Naive thymus-derived CD4-positive, alpha-beta T cell (primary cell): ENCODE data around the gene SOHLH1. TPM values are rescaled to one million over a fixed set of nuclear protein-coding genes. Genes with fewer than 3 reads are reported as not detected.

Experiments
- ATAC-seq: fragments of 150-1000 bp; cut with Tn5 transposase; 2 replicates; pipeline ENCODE4 v1.10.0; 2021; ENCODE audit warnings: mild to moderate bottlenecking, moderate library complexity
- CTCF ChIA-PET: fragments of 350-600 bp; sonication (Branson Sonifier 250); formaldehyde crosslinking; loops from one replicate; lab custom pipeline; 2021; ENCODE audit warnings: antibody characterized with exemption; lab: Charles Lee
- POLR2A ChIA-PET: fragments of 350-600 bp; sonication (Branson Sonifier 250); formaldehyde crosslinking; loops from one replicate; lab custom pipeline; 2021; ENCODE audit warnings: antibody characterized with exemption, inconsistent platforms; lab: Charles Lee
- DNase-seq, 9 donors: peaks; one replicate each; pipeline versions ENCODE4 v3.0.0 to v3.0.0-alpha.2; 2020 to 2022; ENCODE audit warnings: mixed read lengths in 1 of 9
- H3K27ac ChIP-seq: one replicate; pipeline ENCODE4 v1.7.0; 2013; ENCODE audit warnings: mild to moderate bottlenecking, low read depth, low read length, moderate library complexity
- H3K27me3 ChIP-seq, 2 donors: one replicate each; pipeline ENCODE4 v1.7.0; 2013; ENCODE audit warnings: low read length in 2 of 2, mild to moderate bottlenecking in 2 of 2, moderate library complexity in 2 of 2; ENCODE audit not compliant: control insufficient read depth in 2 of 2, insufficient read depth in 2 of 2
- H3K36me3 ChIP-seq, 3 experiments: 1 replicate in 2 of 3; 2 replicates in 1 of 3; pipeline ENCODE4 v1.7.0; 2013; ENCODE audit warnings: low read length in 3 of 3, mild to moderate bottlenecking in 3 of 3, moderate library complexity in 1 of 3; ENCODE audit not compliant: insufficient read depth in 3 of 3, control insufficient read depth in 2 of 3
- H3K4me1 ChIP-seq, 2 donors: one replicate each; pipeline ENCODE4 v1.7.0; 2013; ENCODE audit warnings: low read length in 2 of 2, mild to moderate bottlenecking in 2 of 2, moderate library complexity in 1 of 2; ENCODE audit not compliant: control insufficient read depth in 2 of 2, insufficient read depth in 2 of 2
- H3K4me3 ChIP-seq: 2 replicates; pipeline ENCODE4 v1.7.0; 2013; ENCODE audit warnings: mild to moderate bottlenecking, low read length
- H3K9me3 ChIP-seq, 3 experiments: 1 replicate in 2 of 3; 2 replicates in 1 of 3; pipeline ENCODE4 v1.7.0; 2013; ENCODE audit warnings: low read length in 3 of 3; ENCODE audit not compliant: control insufficient read depth in 2 of 3
- H3K27ac Mint-ChIP-seq, 9 donors: one replicate each; pipeline ENCODE4 v1.8.0; 2020 to 2022; ENCODE audit warnings: mixed read lengths in 9 of 9, mild to moderate bottlenecking in 8 of 9, moderate library complexity in 5 of 9, inconsistent platforms in 2 of 9
- H3K27me3 Mint-ChIP-seq, 5 donors: one replicate each; pipeline ENCODE4 v1.8.0; 2021 to 2022; ENCODE audit warnings: mixed read lengths in 5 of 5, mild to moderate bottlenecking in 1 of 5
- H3K36me3 Mint-ChIP-seq, 5 donors: one replicate each; pipeline ENCODE4 v1.8.0; 2020 to 2022; ENCODE audit warnings: mixed read lengths in 5 of 5, mild to moderate bottlenecking in 3 of 5, inconsistent platforms in 1 of 5
- H3K4me1 Mint-ChIP-seq, 7 donors: one replicate each; pipeline ENCODE4 v1.8.0; 2020 to 2022; ENCODE audit warnings: mixed read lengths in 7 of 7, mild to moderate bottlenecking in 3 of 7, inconsistent platforms in 1 of 7
- H3K4me3 Mint-ChIP-seq, 10 donors: one replicate each; pipeline ENCODE4 v1.8.0; 2020 to 2022; ENCODE audit warnings: mild to moderate bottlenecking in 10 of 10, mixed read lengths in 10 of 10, moderate library complexity in 6 of 10, inconsistent platforms in 2 of 10
- H3K9me3 Mint-ChIP-seq, 11 donors: one replicate each; pipeline ENCODE4 v1.8.0; 2020 to 2022; ENCODE audit warnings: mixed read lengths in 11 of 11, mild to moderate bottlenecking in 4 of 11, inconsistent platforms in 1 of 11, moderate library complexity in 1 of 11
- intact Hi-C, 2 donors: fragments of 100-400 bp; cut with micrococcal nuclease; formaldehyde crosslinking; loops; one replicate each; pipeline ENCODE4 v1.15.1; 2023
- polyA plus RNA-seq, 2 donors: library from polyadenylated mRNA; unstranded; fragments of 300-500 nt; fragmentation: Illumina TruSeq; gene quantifications; one replicate each; pipeline ENCODE4 v1.2.3, GENCODE V29; 2021
- total RNA-seq, 6 experiments: library from RNA in 5 of 6; stranded (reverse) in 5 of 6; gene quantifications; 1 replicate in 5 of 6; 2 replicates in 1 of 6; pipeline ENCODE4 v1.2.3 and lab custom pipeline; 2021 to 2026

Gene SOHLH1
- total and polyA plus RNA-seq, 7 experiments from 2014 or later = not detected

- Mint-ChIP-seq H3K36me3 (no peaks in the 10 kb centered on the region), H3K4me1 (peaks cover 0 to 6% (median 4%) of the 10 kb centered on the region in 7 donors), H3K27ac (no peak overlapping the region), H3K27me3 (peaks cover 17 to 36% (median 22%) of the 10 kb centered on the region in 5 donors), H3K9me3 (no peaks in the 10 kb centered on the region), H3K4me3 (no peak overlapping the region)
- Histone ChIP-seq H3K9me3 (no peaks in the 10 kb centered on the region), H3K27ac (no peak overlapping the region), H3K36me3 (no peaks in the 10 kb centered on the region), H3K4me3 (no peak overlapping the region), H3K27me3 (no peaks in the 10 kb centered on the region), H3K4me1 (no peaks in the 10 kb centered on the region)
- ATAC-seq (no peak), DNase-seq (no peak)
- POLR2A ChIA-PET = no interaction called here
- intact Hi-C loops = no loop called here
- CTCF ChIA-PET = no interaction called here
Observed at GRCh38 chr9:135718616-135719015, 19.3 kb upstream of the SOHLH1 start.

GRCh38 chr9:135717410-135717809, 18.1 kb upstream of the SOHLH1 start:
- ChIA-PET CTCF (no interaction called here), POLR2A (no interaction called here)
- Histone ChIP-seq H3K27me3 (no peaks in the 10 kb centered on the region), H3K27ac (no peak overlapping the region), H3K36me3 (no peaks in the 10 kb centered on the region), H3K4me3 (no peak overlapping the region), H3K4me1 (no peaks in the 10 kb centered on the region), H3K9me3 (no peaks in the 10 kb centered on the region)
- intact Hi-C loops = no loop called here
- no peaks in the 10 kb centered on the region for H3K36me3 Mint-ChIP-seq
- DNase-seq = no peak
- no peak for ATAC-seq
- no peak overlapping the region for H3K4me3 Mint-ChIP-seq
- peaks cover 17 to 37% (median 23%) of the 10 kb centered on the region in 5 donors for H3K27me3 Mint-ChIP-seq
- H3K27ac Mint-ChIP-seq = no peak overlapping the region
- H3K9me3 Mint-ChIP-seq = no peaks in the 10 kb centered on the region
- H3K4me1 Mint-ChIP-seq = peaks cover 0 to 6% (median 4%) of the 10 kb centered on the region in 7 donors

DNA sequence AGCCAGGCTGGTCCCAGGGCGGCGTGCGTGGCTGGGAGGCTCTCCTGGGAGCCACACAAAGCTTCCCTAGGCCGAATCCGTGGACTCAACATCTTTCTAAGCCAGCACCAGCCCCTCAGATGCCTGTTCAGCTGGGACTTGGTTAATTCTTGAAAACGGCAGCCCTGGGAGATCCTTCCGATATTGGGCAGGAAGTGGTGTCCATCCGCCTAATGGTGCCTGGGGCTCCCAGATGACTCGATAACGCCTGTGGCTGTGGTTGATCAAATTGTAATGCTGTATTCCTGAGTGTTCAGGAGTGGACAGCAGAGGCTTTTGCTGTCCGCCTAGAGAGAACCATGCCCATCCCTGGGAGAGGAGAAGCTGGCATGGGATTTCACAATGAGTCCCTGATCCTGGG, 16.8 kb upstream of the SOHLH1 start:
- CTCF ChIA-PET = no interaction called here
- H3K27ac ChIP-seq = no peak overlapping the region
- no peaks in the 10 kb centered on the region for H3K27me3 ChIP-seq
- DNase-seq (no peak), ATAC-seq (no peak)
- H3K4me1 ChIP-seq = no peaks in the 10 kb centered on the region
- POLR2A ChIA-PET = no interaction called here
- no peaks in the 10 kb centered on the region for H3K36me3 ChIP-seq
- peaks cover 0 to 6% (median 4%) of the 10 kb centered on the region in 7 donors for H3K4me1 Mint-ChIP-seq
- no peak overlapping the region for H3K4me3 ChIP-seq
- H3K27ac Mint-ChIP-seq = no peak overlapping the region
- intact Hi-C loops = no loop called here
- H3K36me3 Mint-ChIP-seq = no peaks in the 10 kb centered on the region
- no peak overlapping the region for H3K4me3 Mint-ChIP-seq
- H3K27me3 Mint-ChIP-seq = peaks cover 17 to 44% (median 29%) of the 10 kb centered on the region in 5 donors
- H3K9me3 Mint-ChIP-seq = no peaks in the 10 kb centered on the region
- H3K9me3 ChIP-seq = no peaks in the 10 kb centered on the region

- H3K9me3 Mint-ChIP-seq = no peaks in the 10 kb centered on the region
- Histone ChIP-seq H3K4me3 (no peak overlapping the region), H3K27me3 (no peaks in the 10 kb centered on the region), H3K4me1 (no peaks in the 10 kb centered on the region), H3K9me3 (no peaks in the 10 kb centered on the region), H3K36me3 (no peaks in the 10 kb centered on the region), H3K27ac (no peak overlapping the region)
- intact Hi-C loops = no loop called here
- CTCF ChIA-PET = no interaction called here
- ATAC-seq (no peak), DNase-seq (no peak)
- H3K36me3 Mint-ChIP-seq = no peaks in the 10 kb centered on the region
- POLR2A ChIA-PET = no interaction called here
- H3K4me1 Mint-ChIP-seq = peaks cover 0 to 6% (median 4%) of the 10 kb centered on the region in 7 donors
- H3K27ac Mint-ChIP-seq = no peak overlapping the region
- peaks cover 17 to 45% (median 29%) of the 10 kb centered on the region in 5 donors for H3K27me3 Mint-ChIP-seq
- H3K4me3 Mint-ChIP-seq = peak overlapping the region in 2 of 10 donors; percentile 53 to 60
Observed at GRCh38 chr9:135715056-135715595, 15.8 kb upstream of the SOHLH1 start.

- CTCF ChIA-PET = no interaction called here
- H3K9me3 ChIP-seq = no peaks in the 10 kb centered on the region
Observed at GRCh38 chr9:135714242-135715055, 15.2 kb upstream of the SOHLH1 start.

GRCh38 chr9:135712613-135713295, 13.5 kb upstream of the SOHLH1 start:
- no peak overlapping the region for H3K27ac Mint-ChIP-seq
- H3K9me3 ChIP-seq = no peaks in the 10 kb centered on the region
- H3K4me3 Mint-ChIP-seq = no peak overlapping the region
- no peaks in the 10 kb centered on the region for H3K36me3 ChIP-seq
- H3K4me1 Mint-ChIP-seq = peaks cover 0 to 6% (median 4%) of the 10 kb centered on the region in 7 donors
- H3K4me1 ChIP-seq = no peaks in the 10 kb centered on the region
- H3K4me3 ChIP-seq = no peak overlapping the region
- no peak overlapping the region for H3K27ac ChIP-seq
- DNase-seq = no peak
- H3K36me3 Mint-ChIP-seq = no peaks in the 10 kb centered on the region
- intact Hi-C loops = no loop called here
- ChIA-PET CTCF (no interaction called here), POLR2A (no interaction called here)
- ATAC-seq = no peak
- H3K9me3 Mint-ChIP-seq = no peaks in the 10 kb centered on the region
- no peaks in the 10 kb centered on the region for H3K27me3 ChIP-seq
- peaks cover 17 to 42% (median 26%) of the 10 kb centered on the region in 5 donors for H3K27me3 Mint-ChIP-seq

More at GRCh38 chr9:135714242-135715055, 15.2 kb upstream of the SOHLH1 start:
- intact Hi-C loops = no loop called here
- Mint-ChIP-seq H3K27ac (no peak overlapping the region), H3K4me1 (peaks cover 0 to 6% (median 4%) of the 10 kb centered on the region in 7 donors), H3K36me3 (no peaks in the 10 kb centered on the region), H3K9me3 (no peaks in the 10 kb centered on the region), H3K4me3 (peak overlapping the region in 1 of 10 donors; percentile 53), H3K27me3 (peaks cover 17 to 50% (median 29%) of the 10 kb centered on the region in 5 donors)
- POLR2A ChIA-PET = no interaction called here
- no peaks in the 10 kb centered on the region for H3K36me3 ChIP-seq
- no peaks in the 10 kb centered on the region for H3K27me3 ChIP-seq
- DNase-seq = no peak
- no peak overlapping the region for H3K27ac ChIP-seq
- H3K4me3 ChIP-seq = no peak overlapping the region
- no peaks in the 10 kb centered on the region for H3K4me1 ChIP-seq
- no peak for ATAC-seq
